Neural progenitor cell (in vitro differentiated cells): ENCODE measurements around the gene TREML2. TPM values are rescaled to one million over a fixed set of nuclear protein-coding genes. Genes with fewer than 3 reads are reported as not detected.

ENCODE experiments used
- DNase-seq: peaks from one replicate; pipeline ENCODE4 v3.0.0-alpha.2; 2016; ENCODE audit warnings: low spot score
- H2AFZ ChIP-seq: fragments of 200-600 bp; sonication (generic); replicated peaks from 2 replicates; pipeline ENCODE4 v1.6.1; 2016; ENCODE audit warnings: antibody characterized with exemption
- H3F3A ChIP-seq: fragments of 200-600 bp; sonication (generic); 2 replicates; pipeline ENCODE4 v1.6.1; 2016; ENCODE audit warnings: antibody characterized with exemption, low read depth
- H3K27ac ChIP-seq: fragments of 200-600 bp; sonication (generic); 2 replicates; pipeline ENCODE4 v1.5.1; 2016; ENCODE audit warnings: mild to moderate bottlenecking
- H3K27me3 ChIP-seq: fragments of 200-600 bp; sonication (generic); 2 replicates; pipeline ENCODE4 v1.6.1; 2016; ENCODE audit warnings: mild to moderate bottlenecking, moderate library complexity
- H3K36me3 ChIP-seq: fragments of 200-600 bp; sonication (generic); 2 replicates; pipeline ENCODE4 v1.5.1; 2016
- H3K4me1 ChIP-seq: fragments of 200-600 bp; sonication (generic); 2 replicates; pipeline ENCODE4 v1.6.1; 2016; ENCODE audit warnings: mixed run types
- H3K4me2 ChIP-seq: fragments of 200-600 bp; sonication (generic); 2 replicates; pipeline ENCODE4 v1.6.1; 2016
- H3K4me3 ChIP-seq: fragments of 200-600 bp; sonication (generic); 2 replicates; pipeline ENCODE4 v1.5.1; 2016
- H3K79me2 ChIP-seq: fragments of 200-600 bp; sonication (generic); 2 replicates; pipeline ENCODE4 v1.6.1; 2016; ENCODE audit warnings: low read depth
- H3K9ac ChIP-seq: fragments of 200-600 bp; sonication (generic); 2 replicates; pipeline ENCODE4 v1.6.1; 2016
- H3K9me3 ChIP-seq: fragments of 200-600 bp; sonication (generic); 2 replicates; pipeline ENCODE4 v1.5.1; 2016; ENCODE audit warnings: low read depth
- H4K20me1 ChIP-seq: fragments of 200-600 bp; sonication (generic); 2 replicates; pipeline ENCODE4 v1.6.1; 2016; ENCODE audit warnings: low read depth
- H3K27ac Mint-ChIP-seq: 3 replicates; pipeline ENCODE4 v1.8.0; 2021; ENCODE audit warnings: mixed read lengths
- H3K27me3 Mint-ChIP-seq: 2 replicates; pipeline ENCODE4 v1.8.0; 2022; ENCODE audit warnings: low read depth, mild to moderate bottlenecking, inconsistent platforms, moderate library complexity, mixed read lengths; ENCODE audit not compliant: insufficient read depth
- H3K36me3 Mint-ChIP-seq: 3 replicates; pipeline ENCODE4 v1.8.0; 2021; ENCODE audit warnings: mixed read lengths
- H3K4me1 Mint-ChIP-seq: 3 replicates; pipeline ENCODE4 v1.8.0; 2021; ENCODE audit warnings: mixed read lengths
- H3K4me3 Mint-ChIP-seq: 3 replicates; pipeline ENCODE4 v1.8.0; 2021; ENCODE audit warnings: mild to moderate bottlenecking, moderate library complexity, mixed read lengths
- H3K9me3 Mint-ChIP-seq: 3 replicates; pipeline ENCODE4 v1.8.0; 2020; ENCODE audit warnings: mixed read lengths
- CTCF ChIP-seq: fragments of 200-600 bp; sonication (generic); IDR thresholded peaks from 2 replicates; pipeline ENCODE4 v1.5.1; 2017; ENCODE audit warnings: antibody characterized with exemption, mild to moderate bottlenecking
- EZH2 ChIP-seq: fragments of 200-600 bp; sonication (generic); IDR thresholded peaks from 2 replicates; pipeline ENCODE4 v1.6.1; 2017; ENCODE audit warnings: antibody characterized with exemption, mild to moderate bottlenecking, moderate library complexity
- EZH2phosphoT487 ChIP-seq: fragments of 200-600 bp; sonication (generic); IDR thresholded peaks from 2 replicates; pipeline ENCODE4 v1.6.1; 2017; ENCODE audit warnings: antibody characterized with exemption
- total RNA-seq: library from RNA; depleted of rRNA; stranded (reverse); fragments of >200 nt; gene quantifications from 2 replicates; pipeline ENCODE4 v1.2.3, GENCODE V29; 2015; ENCODE audit warnings: low replicate concordance

TREML2 gene
- total RNA-seq, 1 donor from 2014 or later, result not detected

- H2AFZ ChIP-seq, result no peak overlapping the region
- no peak overlapping the region for H3K4me2 ChIP-seq
- no peaks in the 10 kb centered on the region for H4K20me1 ChIP-seq
- H3K79me2 ChIP-seq, result no peaks in the 10 kb centered on the region
- H3K27me3 ChIP-seq, result no peaks in the 10 kb centered on the region
- H3K9me3 ChIP-seq, result no peaks in the 10 kb centered on the region
- Mint-ChIP-seq H3K4me1 (peaks cover 7% of the 10 kb centered on the region), H3K27ac (no peak overlapping the region), H3K27me3 (peaks cover 11% of the 10 kb centered on the region), H3K36me3 (no peaks in the 10 kb centered on the region), H3K9me3 (peaks cover 11% of the 10 kb centered on the region), H3K4me3 (no peak overlapping the region)
- no peak for DNase-seq
- H3F3A ChIP-seq, result no peaks in the 10 kb centered on the region
- no peak overlapping the region for H3K9ac ChIP-seq
- H3K4me1 ChIP-seq, result no peaks in the 10 kb centered on the region
- no peak overlapping the region for H3K4me3 ChIP-seq
- no peak overlapping the region for H3K27ac ChIP-seq
- TF ChIP-seq CTCF (no peak), EZH2 (no peak), EZH2phosphoT487 (no peak)
- no peaks in the 10 kb centered on the region for H3K36me3 ChIP-seq
Measured at GRCh38 chr6:41193171-41193734, 7.7 kb downstream of the TREML2 start.

GRCh38 chr6:41191569-41191968, 9.4 kb downstream of the TREML2 start:
- Histone ChIP-seq H3K27ac (no peak overlapping the region), H3K27me3 (no peaks in the 10 kb centered on the region), H3K36me3 (no peaks in the 10 kb centered on the region), H3K9ac (no peak overlapping the region), H3K9me3 (no peaks in the 10 kb centered on the region), H3K4me1 (no peaks in the 10 kb centered on the region), H3K4me2 (no peak overlapping the region), H3K79me2 (no peaks in the 10 kb centered on the region), H4K20me1 (no peaks in the 10 kb centered on the region), H3K4me3 (no peak overlapping the region), H3F3A (no peaks in the 10 kb centered on the region), H2AFZ (no peak overlapping the region)
- peak; percentile 63 for DNase-seq
- TF ChIP-seq EZH2phosphoT487, result no peak
- TF ChIP-seq CTCF, result peak; percentile 59
- Mint-ChIP-seq H3K27me3 (peaks cover 13% of the 10 kb centered on the region), H3K4me3 (no peak overlapping the region), H3K9me3 (peaks cover 11% of the 10 kb centered on the region), H3K4me1 (peaks cover 7% of the 10 kb centered on the region), H3K27ac (no peak overlapping the region), H3K36me3 (no peaks in the 10 kb centered on the region)

- Histone ChIP-seq H3K9me3 (no peaks in the 10 kb centered on the region), H3K27me3 (no peaks in the 10 kb centered on the region), H4K20me1 (no peaks in the 10 kb centered on the region), H3K36me3 (no peaks in the 10 kb centered on the region), H3K9ac (no peak overlapping the region), H3K27ac (no peak overlapping the region), H3K4me1 (no peaks in the 10 kb centered on the region), H3F3A (no peaks in the 10 kb centered on the region), H2AFZ (no peak overlapping the region), H3K4me2 (no peak overlapping the region), H3K4me3 (no peak overlapping the region), H3K79me2 (no peaks in the 10 kb centered on the region)
- Mint-ChIP-seq H3K4me1 (peaks cover 7% of the 10 kb centered on the region), H3K27ac (no peak overlapping the region), H3K4me3 (no peak overlapping the region), H3K27me3 (peaks cover 13% of the 10 kb centered on the region), H3K9me3 (peaks cover 11% of the 10 kb centered on the region), H3K36me3 (no peaks in the 10 kb centered on the region)
- no peak for TF ChIP-seq EZH2phosphoT487
- no peak for TF ChIP-seq EZH2
- no peak for TF ChIP-seq CTCF
- DNase-seq, result no peak
Measured at GRCh38 chr6:41190791-41191190, 10.2 kb downstream of the TREML2 start.
